ENCODE measurements around the gene ZC3H8.

DNA sequence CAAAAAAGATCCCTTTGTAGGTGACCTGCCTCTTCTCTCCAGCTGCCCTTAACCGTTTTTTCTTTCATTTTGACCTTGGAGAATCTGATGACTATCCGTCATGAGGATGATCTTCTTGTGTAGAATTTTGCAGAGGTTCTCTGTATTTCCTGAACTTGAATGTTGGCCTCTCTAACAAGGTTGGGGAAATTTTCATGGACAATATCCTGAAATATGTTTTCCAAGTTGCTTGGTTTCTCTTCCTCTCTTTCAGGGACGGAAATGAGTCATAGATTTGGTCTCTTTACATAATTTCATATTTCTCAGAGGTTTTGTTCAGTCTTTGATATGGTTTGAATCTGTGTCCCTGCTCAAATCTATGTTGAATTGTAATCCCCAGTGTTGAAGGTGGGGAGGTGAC, 34.0 kb downstream of the ZC3H8 start:
- no peak for TF ChIP-seq CTCF (IDR thresholded peaks at IDR 0.05)
- TF ChIP-seq POLR2A (IDR thresholded peaks at IDR 0.05) = no peak
